ENCODE measurements around the gene CD2.

DNA sequence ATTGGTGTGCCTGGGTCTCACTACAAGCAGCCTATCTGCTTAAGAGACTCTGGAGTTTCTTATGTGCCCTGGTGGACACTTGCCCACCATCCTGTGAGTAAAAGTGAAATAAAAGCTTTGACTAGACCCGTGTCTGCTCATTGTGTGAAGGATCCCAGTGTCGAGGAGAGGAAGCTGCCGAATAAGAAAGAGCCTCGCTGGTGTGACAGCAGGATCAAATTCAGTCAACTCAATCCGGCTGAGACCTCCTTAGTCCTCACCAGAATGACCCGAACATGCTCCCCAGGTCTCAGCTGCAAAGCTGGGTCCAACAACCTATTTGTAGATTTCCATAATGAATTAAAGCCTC is 14.8 kb downstream of the CD2 start:
- TF ChIP-seq, protein P1, sequence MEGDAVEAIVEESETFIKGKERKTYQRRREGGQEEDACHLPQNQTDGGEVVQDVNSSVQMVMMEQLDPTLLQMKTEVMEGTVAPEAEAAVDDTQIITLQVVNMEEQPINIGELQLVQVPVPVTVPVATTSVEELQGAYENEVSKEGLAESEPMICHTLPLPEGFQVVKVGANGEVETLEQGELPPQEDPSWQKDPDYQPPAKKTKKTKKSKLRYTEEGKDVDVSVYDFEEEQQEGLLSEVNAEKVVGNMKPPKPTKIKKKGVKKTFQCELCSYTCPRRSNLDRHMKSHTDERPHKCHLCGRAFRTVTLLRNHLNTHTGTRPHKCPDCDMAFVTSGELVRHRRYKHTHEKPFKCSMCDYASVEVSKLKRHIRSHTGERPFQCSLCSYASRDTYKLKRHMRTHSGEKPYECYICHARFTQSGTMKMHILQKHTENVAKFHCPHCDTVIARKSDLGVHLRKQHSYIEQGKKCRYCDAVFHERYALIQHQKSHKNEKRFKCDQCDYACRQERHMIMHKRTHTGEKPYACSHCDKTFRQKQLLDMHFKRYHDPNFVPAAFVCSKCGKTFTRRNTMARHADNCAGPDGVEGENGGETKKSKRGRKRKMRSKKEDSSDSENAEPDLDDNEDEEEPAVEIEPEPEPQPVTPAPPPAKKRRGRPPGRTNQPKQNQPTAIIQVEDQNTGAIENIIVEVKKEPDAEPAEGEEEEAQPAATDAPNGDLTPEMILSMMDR (conservative IDR thresholded peaks at IDR 0.05; ENCODE audit: low read depth, low read length), result no peak
- no peak for TF ChIP-seq EZH2 (IDR thresholded peaks at IDR 0.05; ENCODE audit: borderline replicate concordance, low read depth, low read length, poor library complexity, severe bottlenecking)

Data from A673 (cell line).